ENCODE results near the gene TACSTD2. TPM values are rescaled to one million over a fixed set of nuclear protein-coding genes. Genes with fewer than 3 reads are reported as not detected.

The TACSTD2 gene
- total RNA-seq, 1 experiment from 2014 or later: not detected

DNA sequence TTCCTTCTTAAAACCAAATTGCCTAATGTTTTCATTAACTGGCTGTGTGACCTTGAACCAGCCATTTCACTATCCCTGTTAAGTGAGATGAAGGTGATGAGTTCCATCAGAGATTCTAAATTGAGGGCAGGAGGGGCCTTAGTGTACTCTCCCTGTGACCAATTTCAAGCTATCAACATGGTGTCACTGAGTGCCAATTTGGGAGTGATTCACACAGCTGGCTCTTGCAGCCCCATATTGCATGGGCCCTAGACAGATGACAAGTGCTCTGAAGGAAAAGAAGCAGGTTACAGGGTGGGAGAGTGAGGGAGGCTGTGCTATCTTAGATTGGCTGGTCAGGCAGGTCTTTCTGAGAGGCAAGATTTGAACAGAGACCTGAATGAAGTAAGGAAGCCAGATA is 13.0 kb upstream of the TACSTD2 start:
- Histone ChIP-seq H3K9me3 (ENCODE audit: low read depth, low read length, poor library complexity, severe bottlenecking) (no peaks in the 10 kb centered on the region), H3K4me3 (ENCODE audit: low read depth, low read length, poor library complexity, severe bottlenecking) (no peak overlapping the region), H3K36me3 (ENCODE audit: insufficient read depth, low read length, poor library complexity, severe bottlenecking) (no peaks in the 10 kb centered on the region), H3K27ac (ENCODE audit: low read depth, low read length, poor library complexity, severe bottlenecking) (no peak overlapping the region), H3K4me1 (ENCODE audit: insufficient read depth, low read length, poor library complexity, severe bottlenecking) (no peaks in the 10 kb centered on the region), H3K27me3 (replicated peaks; ENCODE audit: insufficient read depth, low read depth, low read length, poor library complexity) (no peaks in the 10 kb centered on the region)
- no peak for TF ChIP-seq EZH2 (IDR thresholded peaks at IDR 0.05; ENCODE audit: borderline replicate concordance, low read depth, low read length, poor library complexity, severe bottlenecking)
- TF ChIP-seq, protein P1, sequence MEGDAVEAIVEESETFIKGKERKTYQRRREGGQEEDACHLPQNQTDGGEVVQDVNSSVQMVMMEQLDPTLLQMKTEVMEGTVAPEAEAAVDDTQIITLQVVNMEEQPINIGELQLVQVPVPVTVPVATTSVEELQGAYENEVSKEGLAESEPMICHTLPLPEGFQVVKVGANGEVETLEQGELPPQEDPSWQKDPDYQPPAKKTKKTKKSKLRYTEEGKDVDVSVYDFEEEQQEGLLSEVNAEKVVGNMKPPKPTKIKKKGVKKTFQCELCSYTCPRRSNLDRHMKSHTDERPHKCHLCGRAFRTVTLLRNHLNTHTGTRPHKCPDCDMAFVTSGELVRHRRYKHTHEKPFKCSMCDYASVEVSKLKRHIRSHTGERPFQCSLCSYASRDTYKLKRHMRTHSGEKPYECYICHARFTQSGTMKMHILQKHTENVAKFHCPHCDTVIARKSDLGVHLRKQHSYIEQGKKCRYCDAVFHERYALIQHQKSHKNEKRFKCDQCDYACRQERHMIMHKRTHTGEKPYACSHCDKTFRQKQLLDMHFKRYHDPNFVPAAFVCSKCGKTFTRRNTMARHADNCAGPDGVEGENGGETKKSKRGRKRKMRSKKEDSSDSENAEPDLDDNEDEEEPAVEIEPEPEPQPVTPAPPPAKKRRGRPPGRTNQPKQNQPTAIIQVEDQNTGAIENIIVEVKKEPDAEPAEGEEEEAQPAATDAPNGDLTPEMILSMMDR (conservative IDR thresholded peaks at IDR 0.05; ENCODE audit: low read depth, low read length): no peak
- ChIA-PET POLR2A (ENCODE audit: low non-redundant PET) (no interaction called here), CTCF (no interaction called here)
- intact Hi-C loops (cut with micrococcal nuclease; ENCODE audit: unreplicated experiment): no loop called here
- no peak for DNase-seq (ENCODE audit: low spot score)
- no TSS peak for BruUV-seq (replicated peaks)

DNA sequence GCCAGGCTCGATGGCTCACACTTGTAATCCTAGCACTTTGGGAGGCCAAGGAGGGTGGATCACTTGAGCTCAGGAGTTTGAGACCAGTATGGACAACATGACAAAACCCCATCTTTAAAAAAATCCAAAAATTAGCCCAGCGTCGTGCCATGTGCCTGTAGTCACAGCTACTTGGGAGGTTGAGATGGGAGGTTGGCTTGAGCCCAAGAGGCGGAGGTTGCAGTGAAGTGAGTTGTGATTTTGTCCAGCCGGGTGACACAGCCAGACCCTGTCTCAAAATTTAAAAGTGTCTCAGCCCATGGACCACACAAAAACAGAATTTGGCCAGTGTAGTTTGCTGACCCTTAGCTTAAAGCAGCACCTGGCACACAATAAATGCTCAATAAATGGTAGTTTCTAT is 11.3 kb upstream of the TACSTD2 start:
- intact Hi-C loops (cut with micrococcal nuclease; ENCODE audit: unreplicated experiment): no loop called here
- no peaks in the 10 kb centered on the region for H3K9me3 ChIP-seq (ENCODE audit: low read depth, low read length, poor library complexity, severe bottlenecking)

DNA sequence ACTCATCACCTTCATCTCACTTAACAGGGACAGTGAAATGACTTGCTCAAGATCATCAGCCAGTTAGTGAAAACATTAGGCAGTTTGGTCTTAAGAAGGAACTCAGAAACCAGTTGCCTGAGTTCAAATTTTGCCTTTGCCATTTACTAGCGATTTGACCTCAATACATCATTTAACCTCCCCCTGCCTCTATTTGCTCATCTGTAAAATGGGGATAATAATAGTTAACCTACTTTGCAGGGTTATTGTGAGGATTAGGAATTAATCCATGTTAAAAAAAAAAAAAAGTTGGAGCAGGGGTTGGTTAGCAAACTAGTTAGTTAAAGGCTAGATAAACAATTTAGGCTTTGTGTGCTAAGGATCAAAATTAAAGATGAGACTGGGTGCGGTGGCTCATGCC is 10.6 kb upstream of the TACSTD2 start:
- peaks cover 3% of the 10 kb centered on the region for H3K4me1 ChIP-seq (ENCODE audit: insufficient read depth, low read length, poor library complexity, severe bottlenecking)
- no peaks in the 10 kb centered on the region for H3K9me3 ChIP-seq (ENCODE audit: low read depth, low read length, poor library complexity, severe bottlenecking)
- intact Hi-C loops (cut with micrococcal nuclease; ENCODE audit: unreplicated experiment): no loop called here
- no peaks in the 10 kb centered on the region for H3K27me3 ChIP-seq (replicated peaks; ENCODE audit: insufficient read depth, low read depth, low read length, poor library complexity)
- no peak for DNase-seq (ENCODE audit: low spot score)
- no peaks in the 10 kb centered on the region for H3K36me3 ChIP-seq (ENCODE audit: insufficient read depth, low read length, poor library complexity, severe bottlenecking)
- no peak overlapping the region for H3K27ac ChIP-seq (ENCODE audit: low read depth, low read length, poor library complexity, severe bottlenecking)
- no peak for TF ChIP-seq EZH2 (IDR thresholded peaks at IDR 0.05; ENCODE audit: borderline replicate concordance, low read depth, low read length, poor library complexity, severe bottlenecking)
- TF ChIP-seq, protein P1 (conservative IDR thresholded peaks at IDR 0.05; ENCODE audit: low read depth, low read length): no peak
- ChIA-PET CTCF (no interaction called here), POLR2A (ENCODE audit: low non-redundant PET) (no interaction called here)
- no peak overlapping the region for H3K4me3 ChIP-seq (ENCODE audit: low read depth, low read length, poor library complexity, severe bottlenecking)
- BruUV-seq (replicated peaks): no TSS peak

More for the DNA sequence above, 11.3 kb upstream of the TACSTD2 start:
- ChIA-PET CTCF (no interaction called here), POLR2A (ENCODE audit: low non-redundant PET) (no interaction called here)
- no peak overlapping the region for H3K27ac ChIP-seq (ENCODE audit: low read depth, low read length, poor library complexity, severe bottlenecking)
- no peak overlapping the region for H3K4me3 ChIP-seq (ENCODE audit: low read depth, low read length, poor library complexity, severe bottlenecking)
- no peaks in the 10 kb centered on the region for H3K36me3 ChIP-seq (ENCODE audit: insufficient read depth, low read length, poor library complexity, severe bottlenecking)
- no TSS peak for BruUV-seq (replicated peaks)
- TF ChIP-seq, protein P1 (conservative IDR thresholded peaks at IDR 0.05; ENCODE audit: low read depth, low read length): no peak
- no peak for TF ChIP-seq EZH2 (IDR thresholded peaks at IDR 0.05; ENCODE audit: borderline replicate concordance, low read depth, low read length, poor library complexity, severe bottlenecking)
- H3K27me3 ChIP-seq (replicated peaks; ENCODE audit: insufficient read depth, low read depth, low read length, poor library complexity): no peaks in the 10 kb centered on the region
- H3K4me1 ChIP-seq (ENCODE audit: insufficient read depth, low read length, poor library complexity, severe bottlenecking): peaks cover 3% of the 10 kb centered on the region
- DNase-seq (ENCODE audit: low spot score): no peak
